Measurements from ENCODE around the gene FAM149B1. TPM values are rescaled to one million over a fixed set of nuclear protein-coding genes. Genes with fewer than 3 reads are reported as not detected.

The FAM149B1 gene
- total RNA-seq, 4 donors from 2014 or later, result 11.0 to 18.9 (median 15.8) TPM

DNA sequence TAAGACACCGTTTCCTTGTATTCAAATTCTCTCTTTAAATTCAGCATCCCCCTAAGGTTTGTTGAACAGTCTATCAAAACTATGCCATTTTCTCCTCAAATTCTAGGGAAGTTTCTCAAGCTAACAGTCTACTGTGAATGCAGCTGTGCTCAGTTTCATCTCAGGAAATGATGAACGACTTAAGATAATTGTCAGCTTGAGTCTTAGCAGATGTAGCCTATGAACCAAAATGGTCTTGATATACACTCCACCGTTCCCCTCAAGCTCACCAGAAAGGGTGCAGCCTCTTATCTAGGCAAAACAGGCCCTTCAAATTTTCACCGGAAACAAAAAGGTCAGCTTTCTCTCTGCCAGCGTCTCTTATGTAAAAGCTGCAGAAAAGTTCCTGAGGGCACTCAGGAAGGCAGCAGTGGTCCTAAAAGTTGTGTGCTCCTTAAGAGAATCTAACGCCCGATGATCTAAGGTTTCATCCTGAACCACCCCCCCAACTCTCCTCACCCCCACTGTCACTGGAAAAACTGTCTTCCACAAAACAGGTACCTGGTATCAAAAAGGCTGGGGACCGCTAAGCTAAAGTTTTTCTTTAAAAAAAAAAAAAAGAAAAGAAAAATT lies 77.1 kb downstream of the FAM149B1 start:
- no peak overlapping the region for H3K4me3 ChIP-seq
- 58% methylated on average over 8 of the region's 8 CpGs for WGBS

GRCh38 chr10:73246322-73246645 lies 78.4 kb downstream of the FAM149B1 start:
- Histone ChIP-seq H3K4me1 (peaks cover 47% of the 10 kb centered on the region), H3K27ac (peak overlapping the region; percentile 86), H3K36me3 (peaks cover 47% of the 10 kb centered on the region), H3K9me3 (no peaks in the 10 kb centered on the region), H3K27me3 (no peaks in the 10 kb centered on the region), H3K4me3 (peak overlapping the region; percentile 73)
- TF ChIP-seq POLR2AphosphoS5 (IDR thresholded peaks at IDR 0.05) (no peak), EP300 (IDR thresholded peaks at IDR 0.05) (no peak), POLR2A (IDR thresholded peaks at IDR 0.05) (no peak)
- TF ChIP-seq, protein P1, sequence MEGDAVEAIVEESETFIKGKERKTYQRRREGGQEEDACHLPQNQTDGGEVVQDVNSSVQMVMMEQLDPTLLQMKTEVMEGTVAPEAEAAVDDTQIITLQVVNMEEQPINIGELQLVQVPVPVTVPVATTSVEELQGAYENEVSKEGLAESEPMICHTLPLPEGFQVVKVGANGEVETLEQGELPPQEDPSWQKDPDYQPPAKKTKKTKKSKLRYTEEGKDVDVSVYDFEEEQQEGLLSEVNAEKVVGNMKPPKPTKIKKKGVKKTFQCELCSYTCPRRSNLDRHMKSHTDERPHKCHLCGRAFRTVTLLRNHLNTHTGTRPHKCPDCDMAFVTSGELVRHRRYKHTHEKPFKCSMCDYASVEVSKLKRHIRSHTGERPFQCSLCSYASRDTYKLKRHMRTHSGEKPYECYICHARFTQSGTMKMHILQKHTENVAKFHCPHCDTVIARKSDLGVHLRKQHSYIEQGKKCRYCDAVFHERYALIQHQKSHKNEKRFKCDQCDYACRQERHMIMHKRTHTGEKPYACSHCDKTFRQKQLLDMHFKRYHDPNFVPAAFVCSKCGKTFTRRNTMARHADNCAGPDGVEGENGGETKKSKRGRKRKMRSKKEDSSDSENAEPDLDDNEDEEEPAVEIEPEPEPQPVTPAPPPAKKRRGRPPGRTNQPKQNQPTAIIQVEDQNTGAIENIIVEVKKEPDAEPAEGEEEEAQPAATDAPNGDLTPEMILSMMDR (IDR thresholded peaks at IDR 0.05), result no peak
- no peak for DNase-seq (ENCODE audit: low spot score in 2 of 2)
- 2% methylated on average over 8 of the region's 8 CpGs for WGBS

More for the DNA sequence above, 77.1 kb downstream of the FAM149B1 start:
- H3K27me3 ChIP-seq, result no peaks in the 10 kb centered on the region
- peaks cover 59% of the 10 kb centered on the region for H3K36me3 ChIP-seq
- DNase-seq (ENCODE audit: low spot score in 2 of 2), result no peak
- H3K4me1 ChIP-seq, result peaks cover 39% of the 10 kb centered on the region
- TF ChIP-seq EP300 (IDR thresholded peaks at IDR 0.05), result no peak
- H3K27ac ChIP-seq, result no peak overlapping the region
- no peaks in the 10 kb centered on the region for H3K9me3 ChIP-seq

GRCh38 chr10:73246646-73247508 lies 79.0 kb downstream of the FAM149B1 start, which contains the start of gene DNAJC9:
TSS of gene DNAJC9 (minus strand) at chr10:73247255. CDS start at chr10:73247189, 66 bp downstream.
- peak; percentile 97 for DNase-seq (ENCODE audit: low spot score in 2 of 2)
- Histone ChIP-seq H3K27ac (peak within 1 kb of the TSS; percentile 86), H3K4me3 (peak within 1 kb of the TSS; percentile 73), H3K36me3 (peaks cover 41% of the 10 kb centered on the region), H3K27me3 (no peaks in the 10 kb centered on the region), H3K9me3 (no peaks in the 10 kb centered on the region), H3K4me1 (peaks cover 53% of the 10 kb centered on the region)
- TF ChIP-seq POLR2A (IDR thresholded peaks at IDR 0.05) (peak; percentile 59 to 88), EP300 (IDR thresholded peaks at IDR 0.05) (no peak), POLR2AphosphoS5 (IDR thresholded peaks at IDR 0.05) (peak; percentile 11 to 85 (median 76))
- TF ChIP-seq, protein P1 (IDR thresholded peaks at IDR 0.05), result no peak
- WGBS, result 1% methylated on average over 42 of the region's 78 CpGs

DNA sequence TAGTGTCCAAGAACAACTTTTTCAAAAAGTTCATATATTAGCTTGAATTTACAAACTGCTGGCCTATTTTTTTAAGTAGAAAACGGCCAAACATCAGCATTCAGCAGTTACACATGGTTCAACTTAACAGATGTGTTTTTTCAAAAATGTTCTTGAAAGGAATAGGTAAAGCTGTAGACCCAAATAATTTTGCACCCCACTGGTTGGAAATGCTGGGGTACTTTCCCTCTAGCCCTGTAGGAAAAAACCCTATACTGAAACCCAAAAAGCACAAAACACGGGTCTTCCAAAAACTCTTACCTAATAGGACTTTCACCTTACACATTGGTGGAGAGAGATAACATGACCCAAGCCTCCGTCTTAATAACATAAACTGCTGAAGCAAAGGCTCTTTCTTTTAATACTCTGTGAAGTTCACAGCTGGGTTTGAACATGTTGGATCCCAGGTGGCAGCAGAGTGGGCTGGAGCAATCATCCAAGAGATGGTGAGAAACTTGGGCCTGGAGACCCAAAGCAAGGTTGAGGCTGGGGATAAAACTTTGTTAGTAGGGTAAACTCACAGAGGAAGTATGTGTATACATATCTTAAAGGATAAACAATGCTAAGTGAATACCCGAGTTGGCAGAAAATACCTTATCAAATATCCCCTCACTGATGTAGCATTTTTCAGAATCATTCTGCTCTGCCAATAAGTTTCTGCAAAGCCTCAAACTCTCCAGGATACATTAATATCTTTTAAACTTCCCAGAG lies 79.8 kb downstream of the FAM149B1 start:
- no peaks in the 10 kb centered on the region for H3K27me3 ChIP-seq
- peaks cover 33% of the 10 kb centered on the region for H3K36me3 ChIP-seq
- H3K4me3 ChIP-seq, result peak overlapping the region; percentile 73
- peak overlapping the region; percentile 86 for H3K27ac ChIP-seq
- peaks cover 55% of the 10 kb centered on the region for H3K4me1 ChIP-seq
- TF ChIP-seq, protein P1 (IDR thresholded peaks at IDR 0.05), result no peak
- TF ChIP-seq EP300 (IDR thresholded peaks at IDR 0.05) (no peak), POLR2AphosphoS5 (IDR thresholded peaks at IDR 0.05) (no peak), POLR2A (IDR thresholded peaks at IDR 0.05) (no peak)
- 39% methylated on average over 4 of the region's 4 CpGs for WGBS
- no peaks in the 10 kb centered on the region for H3K9me3 ChIP-seq
- DNase-seq (ENCODE audit: low spot score in 2 of 2), result no peak

- no peak for DNase-seq (ENCODE audit: low spot score in 2 of 2)
- Histone ChIP-seq H3K4me3 (no peak overlapping the region), H3K4me1 (peaks cover 57% of the 10 kb centered on the region), H3K27me3 (no peaks in the 10 kb centered on the region), H3K27ac (no peak overlapping the region), H3K9me3 (no peaks in the 10 kb centered on the region), H3K36me3 (peaks cover 28% of the 10 kb centered on the region)
- 80% methylated on average over 5 of the region's 5 CpGs for WGBS
- TF ChIP-seq POLR2A (IDR thresholded peaks at IDR 0.05) (no peak), POLR2AphosphoS5 (IDR thresholded peaks at IDR 0.05) (no peak), EP300 (IDR thresholded peaks at IDR 0.05) (no peak)
- TF ChIP-seq, protein P1 (IDR thresholded peaks at IDR 0.05), result no peak
Observed at GRCh38 chr10:73248259-73248724, 80.4 kb downstream of the FAM149B1 start.
